Immature natural killer cell (primary cell): ENCODE results near the gene NRM. TPM values are rescaled to one million over a fixed set of nuclear protein-coding genes. Genes with fewer than 3 reads are reported as not detected.
"Not testable (repeated sequence)": the region's sequence is repeated elsewhere in the genome, so short reads cannot be mapped to it uniquely, and the experiment has no call there.

Experiments
- DNase-seq, 3 donors: peaks; one replicate each; pipeline ENCODE4 v3.0.0; 2022; ENCODE audit warnings: mixed read lengths in 1 of 3
- H3K27ac Mint-ChIP-seq, 6 donors: one replicate each; pipeline ENCODE4 v1.8.0; 2020; ENCODE audit warnings: mixed read lengths in 6 of 6, mild to moderate bottlenecking in 5 of 6, inconsistent platforms in 4 of 6, moderate library complexity in 3 of 6
- H3K27me3 Mint-ChIP-seq, 3 donors: one replicate each; pipeline ENCODE4 v1.8.0; 2020 to 2021; ENCODE audit warnings: low read depth in 3 of 3, mild to moderate bottlenecking in 3 of 3, mixed read lengths in 3 of 3, moderate library complexity in 3 of 3, inconsistent platforms in 1 of 3
- H3K36me3 Mint-ChIP-seq, 3 donors: one replicate each; pipeline ENCODE4 v1.8.0; 2020; ENCODE audit warnings: mixed read lengths in 3 of 3, inconsistent platforms in 2 of 3, mild to moderate bottlenecking in 2 of 3
- H3K4me1 Mint-ChIP-seq, 2 donors: one replicate each; pipeline ENCODE4 v1.8.0; 2020; ENCODE audit warnings: inconsistent platforms in 2 of 2, mild to moderate bottlenecking in 2 of 2, mixed read lengths in 2 of 2, moderate library complexity in 1 of 2
- H3K4me3 Mint-ChIP-seq, 5 donors: one replicate each; pipeline ENCODE4 v1.8.0; 2020; ENCODE audit warnings: mild to moderate bottlenecking in 5 of 5, mixed read lengths in 5 of 5, inconsistent platforms in 3 of 5, moderate library complexity in 3 of 5
- H3K9me3 Mint-ChIP-seq, 6 donors: one replicate each; pipeline ENCODE4 v1.8.0; 2020; ENCODE audit warnings: mild to moderate bottlenecking in 6 of 6, mixed read lengths in 6 of 6, inconsistent platforms in 4 of 6, moderate library complexity in 3 of 6
- polyA plus RNA-seq, 3 donors: library from polyadenylated mRNA; unstranded; fragments of 300-500 nt; fragmentation: Illumina TruSeq; gene quantifications; one replicate each; pipeline ENCODE4 v1.2.3, GENCODE V29; 2021

The NRM gene
- polyA plus RNA-seq, 3 donors from 2014 or later: 6.7 to 20.1 (median 8.4) TPM

GRCh38 chr6:30723843-30724741, 33.3 kb upstream of the NRM start:
- Mint-ChIP-seq H3K27me3 (peaks cover 21 to 27% (median 24%) of the 10 kb centered on the region in 3 donors), H3K4me3 (peak overlapping the region in 3 of 5 donors; percentile 1 to 20 (median 14)), H3K4me1 (peaks cover 43 to 54% of the 10 kb centered on the region in 2 donors), H3K36me3 (peaks cover 4 to 33% (median 23%) of the 10 kb centered on the region in 3 donors), H3K27ac (peak overlapping the region; percentile 59 to 97 (median 94))
- not testable (repeated sequence) for H3K9me3 Mint-ChIP-seq, DNase-seq

GRCh38 chr6:30723159-30723842, 32.5 kb upstream of the NRM start:
- Mint-ChIP-seq H3K27ac (peak overlapping the region; percentile 93 to 97 (median 96)), H3K4me1 (peaks cover 47 to 55% of the 10 kb centered on the region in 2 donors), H3K4me3 (peak overlapping the region in 4 of 5 donors; percentile 1 to 100 (median 96)), H3K27me3 (peaks cover 21 to 27% (median 24%) of the 10 kb centered on the region in 3 donors), H3K36me3 (peaks cover 4 to 31% (median 23%) of the 10 kb centered on the region in 3 donors)
- not testable (repeated sequence) for DNase-seq, H3K9me3 Mint-ChIP-seq

GRCh38 chr6:30722280-30723112, 31.7 kb upstream of the NRM start:
- Mint-ChIP-seq H3K9me3 (no peaks in the 10 kb centered on the region), H3K4me3 (peak overlapping the region; percentile 94 to 100 (median 97)), H3K27me3 (peaks cover 23 to 29% (median 26%) of the 10 kb centered on the region in 3 donors), H3K27ac (peak overlapping the region; percentile 93 to 97 (median 96)), H3K36me3 (peaks cover 4 to 27% (median 23%) of the 10 kb centered on the region in 3 donors), H3K4me1 (peaks cover 50 to 59% of the 10 kb centered on the region in 2 donors)
- peak; percentile 79 to 84 (median 81) for DNase-seq

- peaks cover 4 to 27% (median 23%) of the 10 kb centered on the region in 3 donors for H3K36me3 Mint-ChIP-seq
- DNase-seq, H3K9me3 Mint-ChIP-seq: not testable (repeated sequence)
- H3K4me1 Mint-ChIP-seq: peaks cover 54 to 64% of the 10 kb centered on the region in 2 donors
- H3K27me3 Mint-ChIP-seq: peaks cover 28 to 34% (median 30%) of the 10 kb centered on the region in 3 donors
- H3K27ac Mint-ChIP-seq: peak overlapping the region; percentile 93 to 97 (median 96)
- H3K4me3 Mint-ChIP-seq: peak overlapping the region; percentile 94 to 100 (median 97)
Measured at GRCh38 chr6:30722025-30722279, 31.2 kb upstream of the NRM start.

- DNase-seq: peak; percentile 94 to 96 (median 96)
- Mint-ChIP-seq H3K4me1 (peaks cover 60 to 70% of the 10 kb centered on the region in 2 donors), H3K27ac (peak overlapping the region; percentile 95 to 99 (median 96)), H3K4me3 (peak overlapping the region; percentile 94 to 100 (median 97)), H3K27me3 (peaks cover 30 to 36% (median 32%) of the 10 kb centered on the region in 3 donors), H3K36me3 (peaks cover 6 to 27% (median 23%) of the 10 kb centered on the region in 3 donors), H3K9me3 (no peaks in the 10 kb centered on the region)
Measured at GRCh38 chr6:30721198-30722024, 30.6 kb upstream of the NRM start.

GRCh38 chr6:30720738-30721197, 30.0 kb upstream of the NRM start:
- peaks cover 30 to 36% (median 32%) of the 10 kb centered on the region in 3 donors for H3K27me3 Mint-ChIP-seq
- peaks cover 63 to 76% of the 10 kb centered on the region in 2 donors for H3K4me1 Mint-ChIP-seq
- H3K9me3 Mint-ChIP-seq: no peaks in the 10 kb centered on the region
- H3K27ac Mint-ChIP-seq: peak overlapping the region; percentile 95 to 99 (median 96)
- peaks cover 7 to 27% (median 23%) of the 10 kb centered on the region in 3 donors for H3K36me3 Mint-ChIP-seq
- DNase-seq: peak; percentile 46 to 63 (median 61)
- peak overlapping the region; percentile 94 to 100 (median 97) for H3K4me3 Mint-ChIP-seq

- H3K9me3 Mint-ChIP-seq: no peaks in the 10 kb centered on the region
- peaks cover 7 to 25% (median 21%) of the 10 kb centered on the region in 3 donors for H3K36me3 Mint-ChIP-seq
- peaks cover 61 to 75% of the 10 kb centered on the region in 2 donors for H3K4me1 Mint-ChIP-seq
- DNase-seq: peak; percentile 91 to 93 (median 93)
- H3K27me3 Mint-ChIP-seq: peaks cover 30 to 36% (median 32%) of the 10 kb centered on the region in 3 donors
- peak within 1 kb of the TSS; percentile 94 to 100 (median 97) for H3K4me3 Mint-ChIP-seq
- H3K27ac Mint-ChIP-seq: peak within 1 kb of the TSS; percentile 95 to 99 (median 96)
Measured at GRCh38 chr6:30719791-30720737, 29.3 kb upstream of the NRM start, which contains the start of gene TUBB. TUBB (plus strand) TSS chr6:30720352; CDS start chr6:30720507, 155 bp downstream.

- DNase-seq: no peak
- Mint-ChIP-seq H3K4me1 (peaks cover 58 to 73% of the 10 kb centered on the region in 2 donors), H3K36me3 (peaks cover 7 to 26% (median 20%) of the 10 kb centered on the region in 3 donors), H3K9me3 (no peaks in the 10 kb centered on the region), H3K27ac (peak overlapping the region; percentile 95 to 99 (median 96)), H3K27me3 (peaks cover 30 to 36% (median 32%) of the 10 kb centered on the region in 3 donors), H3K4me3 (peak overlapping the region; percentile 94 to 100 (median 97))
Measured at GRCh38 chr6:30719356-30719755, 28.6 kb upstream of the NRM start.

GRCh38 chr6:30717845-30718720, 27.3 kb upstream of the NRM start:
- Mint-ChIP-seq H3K36me3 (peaks cover 3 to 18% (median 12%) of the 10 kb centered on the region in 3 donors), H3K4me3 (peak overlapping the region; percentile 92 to 99 (median 99)), H3K27me3 (peaks cover 28 to 36% (median 32%) of the 10 kb centered on the region in 3 donors), H3K4me1 (peaks cover 58 to 68% of the 10 kb centered on the region in 2 donors), H3K27ac (peak overlapping the region; percentile 93 to 100 (median 100))
- DNase-seq, H3K9me3 Mint-ChIP-seq: not testable (repeated sequence)

- H3K4me3 Mint-ChIP-seq: peak within 1 kb of the TSS; percentile 92 to 99 (median 99)
- H3K9me3 Mint-ChIP-seq: no peaks in the 10 kb centered on the region
- H3K4me1 Mint-ChIP-seq: peaks cover 58 to 68% of the 10 kb centered on the region in 2 donors
- H3K27ac Mint-ChIP-seq: peak within 1 kb of the TSS; percentile 96 to 100 (median 100)
- peak; percentile 99 to 100 (median 100) for DNase-seq
- peaks cover 24 to 29% (median 27%) of the 10 kb centered on the region in 3 donors for H3K27me3 Mint-ChIP-seq
- H3K36me3 Mint-ChIP-seq: peaks cover 5 to 18% (median 6%) of the 10 kb centered on the region in 3 donors
Measured at GRCh38 chr6:30717129-30717844, 26.5 kb upstream of the NRM start, which contains the start of gene MDC1. MDC1 (minus strand) TSS chr6:30717281; CDS start chr6:30715175, 2,106 bp downstream.
